ENCODE measurements around the gene CDKAL1.
"Not testable (repeated sequence)": the region's sequence is repeated elsewhere in the genome, so short reads cannot be mapped to it uniquely, and the experiment has no call there.

CDKAL1 gene

GRCh38 chr6:20534295-20535262 lies at the start of gene CDKAL1:
Gene CDKAL1 (plus strand): TSS chr6:20534457. CDS start chr6:20546351, 11,894 bp downstream.
- peak; percentile 74 to 84 (median 78) for DNase-seq

- DNase-seq: no peak
Measured at GRCh38 chr6:20486641-20487040, 47.6 kb upstream of the CDKAL1 start.

DNA sequence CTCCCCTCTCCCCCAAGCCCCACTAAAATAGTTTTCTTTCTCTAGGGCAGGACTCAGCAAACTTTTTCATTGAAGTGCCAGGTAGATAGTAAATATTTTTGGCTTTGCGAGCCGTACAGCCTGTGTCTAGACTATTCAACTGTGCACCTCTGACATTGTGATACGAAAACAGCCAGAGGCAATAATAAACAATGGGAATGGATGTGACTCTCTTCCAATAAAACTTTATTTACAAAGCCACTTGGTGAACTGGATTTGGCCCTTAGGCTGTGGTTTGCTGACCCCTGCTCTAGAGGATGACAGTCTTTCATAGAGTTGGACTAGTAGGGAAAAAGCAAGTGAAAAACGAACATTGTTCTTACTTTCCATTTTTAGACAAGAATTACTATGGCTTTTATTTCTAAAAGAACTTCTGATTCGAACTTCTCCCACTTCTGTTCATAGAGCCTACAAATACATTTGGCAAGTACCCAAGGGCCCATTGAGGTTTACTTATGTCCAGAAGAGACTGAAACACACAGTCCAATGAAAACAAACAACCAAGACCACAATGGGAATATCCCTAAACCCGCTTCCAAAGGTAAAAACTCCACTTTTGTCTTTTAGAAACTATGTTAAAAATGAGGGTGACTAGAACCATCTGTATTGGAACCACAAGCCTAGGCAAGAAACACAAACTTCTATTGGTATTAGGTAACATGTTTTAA lies 46.4 kb upstream of the CDKAL1 start:
- no peak for DNase-seq

- DNase-seq: no peak
Measured at GRCh38 chr6:20490591-20490990, 43.7 kb upstream of the CDKAL1 start.

GRCh38 chr6:20492099-20492498 lies 42.2 kb upstream of the CDKAL1 start:
- DNase-seq: no peak

DNA sequence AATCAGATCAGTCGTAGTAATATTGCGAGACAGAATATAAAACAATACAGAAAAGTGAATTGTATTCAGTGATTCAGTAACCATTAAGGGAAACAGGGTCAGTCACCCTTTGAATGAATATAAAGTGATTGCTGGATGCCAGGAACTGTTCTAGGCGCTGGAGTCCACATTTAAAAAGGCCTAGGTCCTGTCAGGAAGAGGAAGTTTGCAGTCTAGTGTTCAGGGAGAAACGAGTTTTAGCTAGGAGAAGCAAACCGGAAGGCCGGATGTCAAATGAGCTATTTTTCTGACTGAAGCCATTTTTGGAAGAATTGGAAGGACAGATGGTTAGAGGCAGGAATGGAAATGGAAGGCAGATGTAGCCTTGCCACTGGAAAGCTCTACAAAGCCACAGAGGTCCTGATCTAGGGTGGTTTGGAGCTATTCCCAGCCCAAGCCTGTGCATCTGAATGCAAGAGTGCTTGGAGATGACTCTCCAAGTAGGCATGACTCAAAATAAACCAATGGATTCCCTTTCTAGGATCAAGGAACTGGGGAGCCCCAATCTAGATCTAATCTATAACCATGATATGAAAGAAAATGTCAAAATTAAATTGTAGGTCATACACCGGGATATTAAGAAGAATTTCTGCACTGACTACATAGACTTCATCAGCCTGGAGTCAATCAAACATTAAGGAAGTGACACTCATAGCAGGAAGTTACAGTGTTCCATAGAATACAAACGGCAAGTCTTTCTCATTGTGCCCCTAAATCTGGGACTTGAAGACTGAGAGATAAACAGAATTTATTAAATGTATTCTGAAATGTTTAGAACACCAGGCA lies 36.8 kb upstream of the CDKAL1 start:
- no peak for DNase-seq

DNA sequence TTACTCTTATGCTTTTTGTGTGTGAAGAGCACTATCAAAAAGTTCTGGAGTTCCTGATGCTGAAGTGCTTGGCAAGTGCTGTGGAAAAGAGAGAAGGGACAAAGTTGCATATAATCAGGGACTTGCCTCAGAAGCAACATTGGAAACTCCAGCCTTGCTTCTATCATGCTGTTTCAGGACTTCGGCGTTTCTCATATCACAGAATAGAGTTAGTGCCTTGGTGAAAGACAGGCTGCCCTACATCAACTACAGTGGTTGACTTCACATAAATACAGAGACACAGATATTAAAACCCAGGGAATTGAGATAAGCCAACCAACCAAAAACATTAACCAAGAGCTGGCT lies 36.2 kb upstream of the CDKAL1 start:
- no peak for DNase-seq

DNA sequence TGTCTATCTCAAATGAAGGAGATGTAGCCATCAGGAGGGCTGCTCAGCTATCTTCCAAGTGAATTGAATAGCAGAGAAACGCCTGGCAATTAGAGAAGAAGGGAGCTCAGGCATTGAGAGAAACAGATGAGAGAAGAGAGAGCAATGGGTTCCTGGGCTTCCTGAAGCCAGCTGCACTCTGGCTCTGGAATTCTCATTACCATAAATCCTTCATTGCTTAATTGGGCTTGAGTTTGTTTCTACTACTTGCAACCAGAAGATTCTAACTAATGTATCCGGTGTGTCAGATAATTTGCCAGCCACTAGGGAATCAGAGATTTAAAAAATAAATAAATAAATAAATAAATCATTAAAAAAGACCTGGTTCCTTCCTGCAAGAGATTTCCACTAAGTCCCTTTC lies 25.0 kb upstream of the CDKAL1 start:
- no peak for DNase-seq

DNA sequence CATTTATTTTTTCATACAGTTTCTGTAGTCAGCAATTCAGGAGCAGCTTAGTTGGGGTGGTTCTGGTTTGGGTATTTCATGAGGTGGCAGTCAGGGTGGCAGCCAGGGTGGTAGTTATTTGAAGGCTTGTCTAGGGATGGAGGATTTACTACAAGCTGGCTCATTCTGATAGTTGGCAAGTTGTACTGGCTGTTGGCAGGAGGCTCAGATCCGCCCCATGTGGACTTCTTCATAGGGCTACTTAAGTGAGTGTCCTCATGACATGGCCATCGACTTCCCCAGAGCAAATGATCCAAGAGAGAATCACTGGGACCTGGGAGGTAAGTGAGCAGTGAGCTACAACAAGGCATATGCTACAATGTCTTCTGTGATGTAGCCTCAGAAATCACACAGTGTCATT lies 22.4 kb upstream of the CDKAL1 start:
- no peak for DNase-seq

GRCh38 chr6:20525208-20525607 lies 9.0 kb upstream of the CDKAL1 start:
- not testable (repeated sequence) for DNase-seq

GRCh38 chr6:20529086-20529448 lies 5.2 kb upstream of the CDKAL1 start:
- not testable (repeated sequence) for DNase-seq

DNA sequence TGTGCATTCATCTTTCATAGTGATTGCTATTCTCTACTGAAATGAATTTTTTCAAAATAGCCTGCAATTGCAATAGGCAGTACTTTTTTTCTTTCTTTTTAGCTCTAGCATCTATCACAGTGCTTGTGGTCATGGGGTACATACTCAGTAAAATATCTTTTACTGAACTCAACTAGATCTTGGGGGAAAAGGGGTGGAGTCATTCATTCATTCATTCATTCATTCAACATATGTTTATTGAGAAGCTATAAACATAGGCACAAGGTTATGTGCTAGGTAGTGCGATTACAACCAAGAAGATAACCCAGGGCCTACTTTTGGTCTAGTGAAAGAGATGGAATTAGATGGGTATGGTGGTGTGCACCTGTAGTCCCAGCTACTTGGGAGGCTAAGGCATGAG lies 1.4 kb upstream of the CDKAL1 start:
- no peak for DNase-seq

DNA sequence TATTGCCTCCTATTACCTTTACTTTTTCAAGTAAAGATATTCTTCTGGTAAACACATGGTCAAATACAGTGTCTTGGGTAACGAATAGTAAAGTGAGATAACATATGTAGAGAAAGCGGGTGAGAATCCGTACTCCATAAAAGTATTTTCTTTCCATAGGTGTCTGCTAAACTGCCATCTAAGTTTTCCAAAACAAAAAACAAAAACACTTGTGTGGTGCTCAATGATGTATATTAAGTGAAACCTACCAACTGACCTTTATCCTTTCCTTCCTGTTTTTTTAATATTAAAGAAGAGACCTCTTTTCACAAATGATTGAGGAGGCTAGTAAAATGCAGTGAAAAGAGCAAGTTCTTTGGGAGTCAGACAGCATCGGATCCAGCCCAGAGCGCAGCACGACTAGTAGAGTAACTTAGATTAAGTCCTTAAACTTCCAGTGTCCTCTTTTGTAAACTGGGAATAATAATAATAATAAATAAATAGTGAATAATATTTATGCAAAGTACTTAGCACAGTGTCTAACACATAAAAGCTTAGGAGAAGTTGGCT lies 437 bp upstream of the CDKAL1 start:
- DNase-seq: no peak

DNA sequence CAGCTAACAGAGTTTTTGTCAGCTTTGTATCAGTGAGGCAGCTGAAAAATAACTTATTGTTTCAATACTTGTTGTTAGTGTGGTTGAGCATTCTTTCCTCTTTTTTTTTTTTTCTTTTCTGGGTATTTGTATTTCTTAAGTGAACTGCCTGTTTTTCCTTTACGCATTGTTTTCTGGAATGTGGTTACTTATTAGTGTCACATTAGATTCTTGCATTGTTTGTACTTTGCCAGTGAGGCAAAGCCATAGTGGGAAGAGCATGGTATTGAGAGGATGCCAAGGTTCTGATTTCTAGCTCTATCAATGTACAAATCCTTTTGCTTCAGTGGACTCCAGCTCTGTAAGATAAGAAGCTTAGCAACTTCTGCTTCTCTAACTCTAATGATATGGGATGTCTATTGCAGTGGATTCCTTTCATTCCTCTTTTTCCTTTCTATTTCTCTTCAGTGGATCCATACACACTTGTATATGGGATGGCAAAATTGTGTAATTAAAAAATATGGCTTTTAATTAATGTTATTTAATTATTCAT lies 3.9 kb downstream of the CDKAL1 start:
- no peak for DNase-seq

GRCh38 chr6:20538907-20539306 lies 4.7 kb downstream of the CDKAL1 start:
- no peak for DNase-seq

GRCh38 chr6:20539387-20539786 lies 5.1 kb downstream of the CDKAL1 start:
- DNase-seq: no peak

DNA sequence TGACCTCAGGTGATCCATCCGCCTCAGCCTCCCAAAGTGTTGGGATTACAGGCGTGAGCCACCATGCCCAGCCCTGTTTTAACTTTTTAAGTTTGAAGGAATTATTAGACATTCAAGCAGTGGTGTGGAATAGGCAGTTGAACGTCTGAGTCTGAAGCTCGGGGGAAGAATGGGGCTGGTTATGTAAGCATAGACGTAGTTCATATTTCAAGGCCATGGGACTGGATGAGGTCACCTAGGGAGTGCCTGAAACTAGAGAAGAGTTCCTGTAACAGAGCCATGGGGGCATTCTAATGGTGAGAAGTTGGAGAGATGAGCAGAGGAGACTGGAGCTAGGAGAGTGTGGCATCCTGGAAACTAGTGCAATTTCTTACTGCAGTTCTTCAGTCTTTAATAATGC lies 6.4 kb downstream of the CDKAL1 start:
- no peak for DNase-seq

DNA sequence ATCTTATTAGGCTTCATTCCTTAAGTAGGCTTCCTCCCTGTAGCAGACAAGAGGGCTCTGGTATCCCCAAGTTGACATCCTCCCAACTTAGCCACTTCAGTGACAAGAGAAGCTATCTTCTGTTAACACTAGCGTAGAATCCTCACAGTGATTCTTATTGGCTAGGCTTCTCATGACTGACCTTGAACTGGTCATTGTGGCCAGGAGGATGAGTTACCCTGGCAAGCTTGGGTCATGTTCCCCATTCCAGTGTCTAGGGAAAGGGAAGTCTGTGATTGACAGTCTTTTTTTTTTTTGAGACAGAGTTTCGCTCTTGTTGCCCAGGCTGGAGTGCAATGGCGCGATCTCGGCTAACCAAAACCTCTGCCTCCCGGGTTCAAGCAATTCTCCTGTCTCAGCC lies 7.1 kb downstream of the CDKAL1 start:
- DNase-seq: no peak

- DNase-seq: no peak
Measured at GRCh38 chr6:20542927-20543602, 8.8 kb downstream of the CDKAL1 start.

GRCh38 chr6:20548264-20548663 lies 14.0 kb downstream of the CDKAL1 start:
- no peak for DNase-seq

- not testable (repeated sequence) for DNase-seq
Measured at GRCh38 chr6:20549398-20549797, 15.1 kb downstream of the CDKAL1 start.

GRCh38 chr6:20554326-20554725 lies 20.1 kb downstream of the CDKAL1 start:
- DNase-seq: no peak

Data from activated naive CD4-positive, alpha-beta T cell (primary cell).